SK-N-DZ (cell line): ENCODE data around the gene FRMD4A.
A peak's percentile ranks its signal among the peaks of the same experiment; 100 is the strongest.

ENCODE experiments used
- DNase-seq: peaks from one replicate; pipeline ENCODE4 v3.0.0-alpha.2; 2015; ENCODE audit warnings: low spot score

Gene FRMD4A

GRCh38 chr10:13684806-13685482, 645.8 kb downstream of the FRMD4A start:
- no peak for DNase-seq

- DNase-seq: no peak
These were observed 646.4 kb downstream of the FRMD4A start for GRCh38 chr10:13684252-13684791.

GRCh38 chr10:13683017-13683416, 647.7 kb downstream of the FRMD4A start:
- DNase-seq: no peak

- no peak for DNase-seq
These were observed 648.8 kb downstream of the FRMD4A start for GRCh38 chr10:13681960-13682359.

- DNase-seq: no peak
These were observed 649.2 kb downstream of the FRMD4A start for GRCh38 chr10:13681528-13681927.

GRCh38 chr10:13681095-13681494, 649.6 kb downstream of the FRMD4A start:
- DNase-seq: no peak

- DNase-seq: no peak
These were observed 652.5 kb downstream of the FRMD4A start for GRCh38 chr10:13678101-13678843.

- peak; percentile 22 for DNase-seq
These were observed 655.8 kb downstream of the FRMD4A start for GRCh38 chr10:13674645-13675588.

GRCh38 chr10:13673156-13673555, 657.6 kb downstream of the FRMD4A start:
- peak; percentile 86 for DNase-seq

GRCh38 chr10:13672548-13672947, 658.2 kb downstream of the FRMD4A start:
- peak; percentile 90 for DNase-seq

- DNase-seq: no peak
These were observed 658.8 kb downstream of the FRMD4A start for GRCh38 chr10:13671904-13672303.

GRCh38 chr10:13670311-13670710, 660.4 kb downstream of the FRMD4A start:
- DNase-seq: no peak

GRCh38 chr10:13669901-13670300, 660.8 kb downstream of the FRMD4A start:
- no peak for DNase-seq

- DNase-seq: no peak
These were observed 661.4 kb downstream of the FRMD4A start for GRCh38 chr10:13669182-13669855.

- DNase-seq: no peak
These were observed 662.6 kb downstream of the FRMD4A start for GRCh38 chr10:13668126-13668525.

GRCh38 chr10:13665516-13666262, 665.0 kb downstream of the FRMD4A start:
- DNase-seq: no peak

GRCh38 chr10:13661256-13661655, 669.5 kb downstream of the FRMD4A start:
- DNase-seq: no peak

- DNase-seq: no peak
These were observed 670.2 kb downstream of the FRMD4A start for GRCh38 chr10:13660551-13660920.

- DNase-seq: peak; percentile 40
These were observed 670.7 kb downstream of the FRMD4A start for GRCh38 chr10:13659887-13660550.
